HG03342 (cell line): Measurements from ENCODE around the gene SLC43A3.

Experiments
- ATAC-seq: cut with Tn5 transposase; IDR thresholded peaks from one replicate; pipeline ENCODE4 v1.9.1; 2021; ENCODE audit warnings: mild to moderate bottlenecking, moderate library complexity; ENCODE audit not compliant: unreplicated experiment

Gene SLC43A3

GRCh38 chr11:57430952-57431351 is 4.0 kb upstream of the SLC43A3 start:
- ATAC-seq, result no peak

- ATAC-seq, result no peak
Measured at GRCh38 chr11:57429946-57430345, 3.0 kb upstream of the SLC43A3 start.

- ATAC-seq, result no peak
Measured at GRCh38 chr11:57428643-57429042, 1.7 kb upstream of the SLC43A3 start.

GRCh38 chr11:57427727-57428082 is 784 bp upstream of the SLC43A3 start:
- no peak for ATAC-seq

- ATAC-seq, result no peak
Measured at GRCh38 chr11:57426439-57426928, 437 bp downstream of the SLC43A3 start.

- no peak for ATAC-seq
Measured at GRCh38 chr11:57425565-57426438, 1.1 kb downstream of the SLC43A3 start.

GRCh38 chr11:57424792-57425564 is 1.9 kb downstream of the SLC43A3 start:
- ATAC-seq, result peak; percentile 91

- no peak for ATAC-seq
Measured at GRCh38 chr11:57424137-57424791, 2.7 kb downstream of the SLC43A3 start.

GRCh38 chr11:57422669-57423068 is 4.3 kb downstream of the SLC43A3 start:
- ATAC-seq, result no peak

GRCh38 chr11:57421805-57422204 is 5.1 kb downstream of the SLC43A3 start:
- ATAC-seq, result no peak

GRCh38 chr11:57421066-57421465 is 5.9 kb downstream of the SLC43A3 start:
- ATAC-seq, result no peak

GRCh38 chr11:57419146-57419545 is 7.8 kb downstream of the SLC43A3 start:
- ATAC-seq, result no peak

- ATAC-seq, result no peak
Measured at GRCh38 chr11:57418131-57418530, 8.8 kb downstream of the SLC43A3 start.

GRCh38 chr11:57417056-57417455 is 9.9 kb downstream of the SLC43A3 start:
- no peak for ATAC-seq

GRCh38 chr11:57416436-57416835 is 10.5 kb downstream of the SLC43A3 start:
- ATAC-seq, result no peak

GRCh38 chr11:57414612-57415212 is 12.2 kb downstream of the SLC43A3 start:
- ATAC-seq, result no peak

GRCh38 chr11:57413681-57414080 is 13.2 kb downstream of the SLC43A3 start:
- ATAC-seq, result no peak

- no peak for ATAC-seq
Measured at GRCh38 chr11:57410287-57410686, 16.6 kb downstream of the SLC43A3 start.

GRCh38 chr11:57409321-57410100 is 17.4 kb downstream of the SLC43A3 start:
- no peak for ATAC-seq

GRCh38 chr11:57408771-57409170 is 18.1 kb downstream of the SLC43A3 start:
- ATAC-seq, result no peak
